HepG2 (cell line): ENCODE data around the gene UMPS. TPM values are rescaled to one million over a fixed set of nuclear protein-coding genes. Genes with fewer than 3 reads are reported as not detected.

Source experiments
- EEA1 ChIP-seq: sonication (generic); formaldehyde crosslinking; IDR thresholded peaks from 2 replicates; pipeline ENCODE4 v1.5.1; 2020; ENCODE audit warnings: mild to moderate bottlenecking, missing genetic modification reagents, borderline replicate concordance
- GATAD1 ChIP-seq: IDR thresholded peaks from 2 replicates; pipeline ENCODE4 v1.6.1; 2016; ENCODE audit warnings: missing genetic modification reagents, missing compliant biosample characterization
- KDM5A ChIP-seq: fragments of 200-600 bp; sonication (generic); IDR thresholded peaks from 2 replicates; pipeline ENCODE4 v1.7.0; 2018; ENCODE audit warnings: antibody characterized with exemption, mild to moderate bottlenecking, low read length, borderline replicate concordance
- MEF2D ChIP-seq: sonication (generic); formaldehyde crosslinking; IDR thresholded peaks from 2 replicates; pipeline ENCODE4 v1.5.1; 2020; ENCODE audit warnings: mild to moderate bottlenecking, missing genetic modification reagents
- MZF1 ChIP-seq: sonication (generic); formaldehyde crosslinking; IDR thresholded peaks from 2 replicates; pipeline ENCODE4 v1.8.1; 2023; ENCODE audit warnings: mild to moderate bottlenecking, missing genetic modification reagents, borderline replicate concordance
- NCOA2 ChIP-seq: sonication (generic); formaldehyde crosslinking; IDR thresholded peaks from 2 replicates; pipeline ENCODE4 v1.8.0; 2022; ENCODE audit warnings: inconsistent platforms
- POLR2AphosphoS2 ChIP-seq: IDR thresholded peaks from 2 replicates; pipeline ENCODE4 v1.6.1; 2011; ENCODE audit warnings: low read depth, low read length, improper control_type of control experiment
- REL ChIP-seq: sonication (generic); formaldehyde crosslinking; conservative IDR thresholded peaks from 2 replicates; pipeline ENCODE4 v1.8.0; 2022; ENCODE audit warnings: mild to moderate bottlenecking, missing genetic modification reagents, moderate library complexity
- RFXAP ChIP-seq: sonication (generic); formaldehyde crosslinking; IDR thresholded peaks from 2 replicates; pipeline ENCODE4 v1.4.0; 2020; ENCODE audit warnings: missing genetic modification reagents, borderline replicate concordance
- YEATS2 ChIP-seq: sonication (generic); formaldehyde crosslinking; IDR thresholded peaks from 2 replicates; pipeline ENCODE4 v1.4.0; 2020; ENCODE audit warnings: missing genetic modification reagents, borderline replicate concordance
- ZIK1 ChIP-seq: sonication (generic); formaldehyde crosslinking; IDR thresholded peaks from 2 replicates; pipeline ENCODE4 v1.5.0; 2020; ENCODE audit warnings: mild to moderate bottlenecking, low read depth, missing genetic modification reagents, borderline replicate concordance
- ZNF124 ChIP-seq: sonication (generic); formaldehyde crosslinking; IDR thresholded peaks from 2 replicates; pipeline ENCODE4 v1.4.0; 2020; ENCODE audit warnings: missing genetic modification reagents
- ZNF33A ChIP-seq: sonication (generic); formaldehyde crosslinking; IDR thresholded peaks from 2 replicates; pipeline ENCODE4 v1.5.1; 2020; ENCODE audit warnings: missing genetic modification reagents, mild to moderate bottlenecking, moderate library complexity, borderline replicate concordance
- ZNF550 ChIP-seq: sonication (generic); formaldehyde crosslinking; IDR thresholded peaks from 2 replicates; pipeline ENCODE4 v1.4.0; 2020; ENCODE audit warnings: mild to moderate bottlenecking, missing genetic modification reagents, borderline replicate concordance
- ZNF768 ChIP-seq: sonication (generic); formaldehyde crosslinking; IDR thresholded peaks from 2 replicates; pipeline ENCODE4 v1.4.0; 2020; ENCODE audit warnings: missing genetic modification reagents
- ZNF790 ChIP-seq: sonication (generic); formaldehyde crosslinking; IDR thresholded peaks from 2 replicates; pipeline ENCODE4 v1.8.0; 2022; ENCODE audit warnings: missing genetic modification reagents, mild to moderate bottlenecking, borderline replicate concordance
- polyA plus RNA-seq, 8 experiments: library from polyadenylated mRNA; depleted of rRNA in 3 of 8; stranded (reverse) in 7 of 8; unstranded in 1 of 8; fragments of >200 nt; fragmentation: Illumina TruSeq in 4 of 8; extraction: Trizol in 4 of 8; gene quantifications; 2 replicates each; pipeline versions ENCODE4 v1.2.1 to v1.2.3, GENCODE V29; 2011 to 2016; ENCODE audit warnings: low read depth in 4 of 8, missing spikeins in 1 of 8, mixed read lengths in 1 of 8; ENCODE audit not compliant: insufficient read depth in 1 of 8
- total RNA-seq, 5 experiments: library from RNA; depleted of rRNA; stranded (reverse); fragments of >200 nt; fragmentation: Illumina TruSeq; extraction: Trizol; gene quantifications; 2 replicates each; pipeline ENCODE4 v1.2.3, GENCODE V29; 2016; ENCODE audit warnings: low read depth in 1 of 5
- TF ChIP-seq, protein P1 (sequence below): sonication (generic); formaldehyde crosslinking; IDR thresholded peaks from 2 replicates; pipeline ENCODE4 v1.8.0; 2022; ENCODE audit warnings: mild to moderate bottlenecking, missing genetic modification reagents, moderate library complexity
- TF ChIP-seq, protein P2 (sequence below): sonication (generic); formaldehyde crosslinking; IDR thresholded peaks from 2 replicates; pipeline ENCODE4 v1.4.0; 2020; ENCODE audit warnings: mild to moderate bottlenecking, low read depth, missing genetic modification reagents
- TF ChIP-seq, protein P3 (sequence below): sonication (generic); formaldehyde crosslinking; IDR thresholded peaks from 2 replicates; pipeline ENCODE4 v1.9.0; 2022; ENCODE audit warnings: low read depth, missing genetic modification reagents
- TF ChIP-seq, protein P4 (sequence below): sonication (generic); formaldehyde crosslinking; IDR thresholded peaks from 2 replicates; pipeline ENCODE4 v1.4.0; 2020; ENCODE audit warnings: mild to moderate bottlenecking, missing genetic modification reagents
- TF ChIP-seq, protein P5 (sequence below): sonication (generic); formaldehyde crosslinking; IDR thresholded peaks from 2 replicates; pipeline ENCODE4 v1.5.0; 2020; ENCODE audit warnings: mild to moderate bottlenecking, missing genetic modification reagents, moderate library complexity

The UMPS gene
- total and polyA plus RNA-seq, 2 of the 13 experiments (the other 11 are each of a cell fraction or from before 2014, with no cell fraction given) = 52.7 to 74.2 TPM

DNA sequence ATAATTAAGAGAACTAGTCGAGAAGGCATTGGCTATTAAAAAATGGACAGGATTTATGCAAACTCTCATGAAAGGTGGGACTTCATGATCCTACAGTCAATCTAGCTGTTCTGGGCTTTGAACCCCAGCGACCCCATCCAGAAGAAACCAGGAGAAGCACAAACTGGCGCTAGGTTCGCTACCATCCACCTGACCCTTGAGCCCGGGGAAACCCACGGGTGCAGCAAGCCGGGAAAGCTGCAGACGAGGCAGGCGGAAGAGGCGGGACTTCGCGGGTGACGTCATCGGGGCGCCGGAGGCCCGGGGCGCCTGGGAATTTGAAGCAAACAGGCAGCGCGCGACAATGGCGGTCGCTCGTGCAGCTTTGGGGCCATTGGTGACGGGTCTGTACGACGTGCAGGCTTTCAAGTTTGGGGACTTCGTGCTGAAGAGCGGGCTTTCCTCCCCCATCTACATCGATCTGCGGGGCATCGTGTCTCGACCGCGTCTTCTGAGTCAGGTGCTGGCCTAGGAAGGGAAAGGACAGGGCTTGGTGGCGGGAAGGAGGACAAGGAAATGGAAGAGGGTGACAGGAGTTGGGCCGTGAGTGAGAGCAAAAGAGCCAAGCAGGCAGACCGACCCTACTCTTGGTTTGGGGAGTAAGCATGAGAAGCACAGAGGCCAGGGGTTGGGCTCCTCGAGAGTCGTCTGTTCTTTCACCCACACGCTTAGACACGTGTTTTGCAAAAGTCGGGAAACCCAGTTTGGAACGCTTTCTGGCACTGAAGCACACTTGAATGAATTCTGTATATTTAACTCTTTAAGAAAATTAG, at the start of gene UMPS (continued):
- peak; percentile 85 for TF ChIP-seq MEF2D (CRISPR knock-in tag)
- TF ChIP-seq, protein P1, sequence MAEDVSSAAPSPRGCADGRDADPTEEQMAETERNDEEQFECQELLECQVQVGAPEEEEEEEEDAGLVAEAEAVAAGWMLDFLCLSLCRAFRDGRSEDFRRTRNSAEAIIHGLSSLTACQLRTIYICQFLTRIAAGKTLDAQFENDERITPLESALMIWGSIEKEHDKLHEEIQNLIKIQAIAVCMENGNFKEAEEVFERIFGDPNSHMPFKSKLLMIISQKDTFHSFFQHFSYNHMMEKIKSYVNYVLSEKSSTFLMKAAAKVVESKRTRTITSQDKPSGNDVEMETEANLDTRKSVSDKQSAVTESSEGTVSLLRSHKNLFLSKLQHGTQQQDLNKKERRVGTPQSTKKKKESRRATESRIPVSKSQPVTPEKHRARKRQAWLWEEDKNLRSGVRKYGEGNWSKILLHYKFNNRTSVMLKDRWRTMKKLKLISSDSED (CRISPR knock-in tag) = no peak; the same call in 1 of the 2 replicates
- TF ChIP-seq REL = peak; percentile 84
- TF ChIP-seq YEATS2 (CRISPR knock-in tag) = peak; percentile 87
- TF ChIP-seq GATAD1 (CRISPR knock-in tag) = peak; percentile 99
- peak; percentile 40; the same call in 1 of the 2 replicates for TF ChIP-seq RFXAP (CRISPR knock-in tag)
- TF ChIP-seq ZNF768 (CRISPR knock-in tag) = peak; percentile 32; the same call in 1 of the 2 replicates
- TF ChIP-seq, protein P2, sequence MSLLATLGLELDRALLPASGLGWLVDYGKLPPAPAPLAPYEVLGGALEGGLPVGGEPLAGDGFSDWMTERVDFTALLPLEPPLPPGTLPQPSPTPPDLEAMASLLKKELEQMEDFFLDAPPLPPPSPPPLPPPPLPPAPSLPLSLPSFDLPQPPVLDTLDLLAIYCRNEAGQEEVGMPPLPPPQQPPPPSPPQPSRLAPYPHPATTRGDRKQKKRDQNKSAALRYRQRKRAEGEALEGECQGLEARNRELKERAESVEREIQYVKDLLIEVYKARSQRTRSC (CRISPR knock-in tag) = no peak
- TF ChIP-seq, protein P3, sequence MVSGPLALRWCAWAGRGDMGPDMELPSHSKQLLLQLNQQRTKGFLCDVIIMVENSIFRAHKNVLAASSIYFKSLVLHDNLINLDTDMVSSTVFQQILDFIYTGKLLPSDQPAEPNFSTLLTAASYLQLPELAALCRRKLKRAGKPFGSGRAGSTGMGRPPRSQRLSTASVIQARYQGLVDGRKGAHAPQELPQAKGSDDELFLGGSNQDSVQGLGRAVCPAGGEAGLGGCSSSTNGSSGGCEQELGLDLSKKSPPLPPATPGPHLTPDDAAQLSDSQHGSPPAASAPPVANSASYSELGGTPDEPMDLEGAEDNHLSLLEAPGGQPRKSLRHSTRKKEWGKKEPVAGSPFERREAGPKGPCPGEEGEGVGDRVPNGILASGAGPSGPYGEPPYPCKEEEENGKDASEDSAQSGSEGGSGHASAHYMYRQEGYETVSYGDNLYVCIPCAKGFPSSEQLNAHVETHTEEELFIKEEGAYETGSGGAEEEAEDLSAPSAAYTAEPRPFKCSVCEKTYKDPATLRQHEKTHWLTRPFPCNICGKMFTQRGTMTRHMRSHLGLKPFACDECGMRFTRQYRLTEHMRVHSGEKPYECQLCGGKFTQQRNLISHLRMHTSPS = peak; percentile 51; the same call in 1 of the 2 replicates
- TF ChIP-seq ZIK1 = 0 out of 2 replicates have a peak, but pooled peaks have one; percentile 26
- TF ChIP-seq NCOA2 (CRISPR knock-in tag) = peak; percentile 47; the same call in 1 of the 2 replicates
- no peak for TF ChIP-seq EEA1 (CRISPR knock-in tag)
- TF ChIP-seq ZNF550 (CRISPR knock-in tag) = no peak
- TF ChIP-seq, protein P4, sequence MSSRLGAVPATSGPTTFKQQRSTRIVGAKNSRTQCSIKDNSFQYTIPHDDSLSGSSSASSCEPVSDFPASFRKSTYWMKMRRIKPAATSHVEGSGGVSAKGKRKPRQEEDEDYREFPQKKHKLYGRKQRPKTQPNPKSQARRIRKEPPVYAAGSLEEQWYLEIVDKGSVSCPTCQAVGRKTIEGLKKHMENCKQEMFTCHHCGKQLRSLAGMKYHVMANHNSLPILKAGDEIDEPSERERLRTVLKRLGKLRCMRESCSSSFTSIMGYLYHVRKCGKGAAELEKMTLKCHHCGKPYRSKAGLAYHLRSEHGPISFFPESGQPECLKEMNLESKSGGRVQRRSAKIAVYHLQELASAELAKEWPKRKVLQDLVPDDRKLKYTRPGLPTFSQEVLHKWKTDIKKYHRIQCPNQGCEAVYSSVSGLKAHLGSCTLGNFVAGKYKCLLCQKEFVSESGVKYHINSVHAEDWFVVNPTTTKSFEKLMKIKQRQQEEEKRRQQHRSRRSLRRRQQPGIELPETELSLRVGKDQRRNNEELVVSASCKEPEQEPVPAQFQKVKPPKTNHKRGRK (CRISPR knock-in tag) = no peak
- peak; percentile 62; the same call in 1 of the 2 replicates for TF ChIP-seq ZNF124 (CRISPR knock-in tag)
- no peak for TF ChIP-seq ZNF33A
- TF ChIP-seq POLR2AphosphoS2 = peak; percentile 81; the same call in 1 of the 2 replicates
- peak; percentile 77 for TF ChIP-seq KDM5A
- no peak for TF ChIP-seq MZF1 (CRISPR knock-in tag)
- no peak for TF ChIP-seq ZNF790
- TF ChIP-seq, protein P5, sequence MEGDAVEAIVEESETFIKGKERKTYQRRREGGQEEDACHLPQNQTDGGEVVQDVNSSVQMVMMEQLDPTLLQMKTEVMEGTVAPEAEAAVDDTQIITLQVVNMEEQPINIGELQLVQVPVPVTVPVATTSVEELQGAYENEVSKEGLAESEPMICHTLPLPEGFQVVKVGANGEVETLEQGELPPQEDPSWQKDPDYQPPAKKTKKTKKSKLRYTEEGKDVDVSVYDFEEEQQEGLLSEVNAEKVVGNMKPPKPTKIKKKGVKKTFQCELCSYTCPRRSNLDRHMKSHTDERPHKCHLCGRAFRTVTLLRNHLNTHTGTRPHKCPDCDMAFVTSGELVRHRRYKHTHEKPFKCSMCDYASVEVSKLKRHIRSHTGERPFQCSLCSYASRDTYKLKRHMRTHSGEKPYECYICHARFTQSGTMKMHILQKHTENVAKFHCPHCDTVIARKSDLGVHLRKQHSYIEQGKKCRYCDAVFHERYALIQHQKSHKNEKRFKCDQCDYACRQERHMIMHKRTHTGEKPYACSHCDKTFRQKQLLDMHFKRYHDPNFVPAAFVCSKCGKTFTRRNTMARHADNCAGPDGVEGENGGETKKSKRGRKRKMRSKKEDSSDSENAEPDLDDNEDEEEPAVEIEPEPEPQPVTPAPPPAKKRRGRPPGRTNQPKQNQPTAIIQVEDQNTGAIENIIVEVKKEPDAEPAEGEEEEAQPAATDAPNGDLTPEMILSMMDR (CRISPR knock-in tag) = peak; percentile 8; the same call in 1 of the 2 replicates
